GM18505 (cell line): Measurements from ENCODE around the gene WDR73.
A peak's percentile ranks its signal among the peaks of the same experiment; 100 is the strongest.
"Not testable (repeated sequence)": the region's sequence is repeated elsewhere in the genome, so short reads cannot be mapped to it uniquely, and the experiment has no call there.

Source experiments
- ATAC-seq: cut with Tn5 transposase; IDR thresholded peaks from one replicate; pipeline ENCODE4 v1.9.1; 2021; ENCODE audit not compliant: unreplicated experiment
- POLR2A ChIP-seq: IDR thresholded peaks from 4 replicates; pipeline ENCODE4 v1.6.1; 2011; ENCODE audit warnings: borderline replicate concordance; ENCODE audit not compliant: insufficient read depth, insufficient read length; ENCODE audit errors: extremely low read depth

The WDR73 gene

DNA sequence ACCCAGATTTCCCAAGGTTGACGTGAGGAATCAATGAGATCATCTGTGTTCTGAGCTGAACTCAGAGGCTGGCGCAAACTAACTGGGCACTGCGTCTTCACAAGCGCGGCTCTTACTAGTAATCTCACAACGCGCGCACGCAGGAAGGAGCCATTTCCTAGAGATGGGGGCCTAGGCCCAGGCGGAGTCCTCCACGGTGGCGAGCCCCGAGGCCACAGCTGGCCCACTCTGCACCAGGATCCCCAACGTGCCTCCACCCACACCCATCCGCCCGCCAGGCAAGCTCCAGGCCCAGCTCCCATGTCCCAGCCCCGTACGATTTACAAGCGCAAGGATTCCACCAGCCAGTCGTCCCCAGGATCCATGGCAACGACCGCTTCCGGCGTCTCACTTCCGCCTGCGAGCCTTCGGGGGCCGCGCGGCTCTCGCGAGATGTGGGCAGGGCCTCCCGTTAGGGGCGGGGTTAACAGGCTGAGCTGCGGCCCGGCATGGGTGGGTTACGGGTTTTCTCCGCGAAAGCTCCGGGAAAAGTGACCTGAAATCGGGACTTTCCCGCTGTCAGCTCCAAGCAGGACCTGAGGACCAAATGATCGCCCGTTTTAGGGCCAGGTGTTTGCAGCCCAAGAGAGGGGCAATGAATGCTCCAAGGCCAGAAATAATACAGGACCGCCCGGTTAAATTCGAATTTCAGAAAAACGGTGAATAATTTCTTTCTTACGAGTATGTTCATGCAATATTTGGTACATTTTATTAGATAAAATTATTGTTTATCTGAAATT, at the start of gene WDR73:
WDR73 (minus strand) TSS at position 374 of the 779 bp plus-strand sequence; CDS start at position 365, 9 bp downstream.
- peak; percentile 75 for TF ChIP-seq POLR2A
- ATAC-seq, result peak; percentile 76

DNA sequence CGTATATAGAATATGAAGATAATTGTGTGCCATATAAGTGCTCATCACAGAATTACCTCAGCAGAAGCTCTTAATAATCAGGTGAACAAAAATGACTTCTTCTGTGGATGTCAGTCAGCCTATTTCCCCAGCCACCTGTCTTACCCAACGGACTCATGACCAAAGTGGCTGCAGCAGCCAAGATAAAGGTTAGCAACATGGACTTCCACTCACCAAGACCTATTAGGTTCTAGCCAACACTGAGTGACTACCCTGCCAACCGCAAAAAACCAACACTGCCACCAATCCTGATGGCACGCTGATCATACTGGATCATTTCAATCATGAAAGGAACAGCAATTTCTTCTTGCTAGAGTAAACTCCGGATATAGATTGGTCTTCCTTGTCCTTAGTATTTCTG, 49.7 kb upstream of the WDR73 start:
- TF ChIP-seq POLR2A, result no peak

DNA sequence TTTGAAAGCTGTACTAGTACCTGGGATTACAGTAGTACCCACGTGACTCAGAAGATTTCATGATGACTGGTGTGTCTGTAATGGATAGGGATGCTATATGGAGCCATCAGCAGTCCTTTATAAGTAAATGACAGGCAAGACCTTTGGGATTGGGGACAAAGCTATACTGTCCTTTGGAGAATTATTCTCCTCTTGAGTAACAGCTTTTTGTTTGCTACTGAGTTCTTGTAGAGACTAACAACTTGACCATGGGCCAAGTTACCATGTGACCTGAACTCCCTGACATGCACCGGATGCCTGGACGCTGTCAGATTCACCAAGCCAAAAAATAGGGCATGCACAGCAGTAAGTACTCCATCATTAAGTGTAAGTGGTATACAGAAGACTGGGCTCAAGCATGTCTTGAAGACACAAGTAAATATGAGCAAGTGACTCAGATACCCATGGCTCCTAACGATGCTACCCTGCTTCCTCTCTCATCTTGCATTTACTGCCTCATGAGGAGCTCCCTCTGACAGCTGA, 48.9 kb upstream of the WDR73 start:
- ATAC-seq, result no peak
- TF ChIP-seq POLR2A, result no peak

More for the DNA sequence above, 49.7 kb upstream of the WDR73 start:
- ATAC-seq, result no peak

DNA sequence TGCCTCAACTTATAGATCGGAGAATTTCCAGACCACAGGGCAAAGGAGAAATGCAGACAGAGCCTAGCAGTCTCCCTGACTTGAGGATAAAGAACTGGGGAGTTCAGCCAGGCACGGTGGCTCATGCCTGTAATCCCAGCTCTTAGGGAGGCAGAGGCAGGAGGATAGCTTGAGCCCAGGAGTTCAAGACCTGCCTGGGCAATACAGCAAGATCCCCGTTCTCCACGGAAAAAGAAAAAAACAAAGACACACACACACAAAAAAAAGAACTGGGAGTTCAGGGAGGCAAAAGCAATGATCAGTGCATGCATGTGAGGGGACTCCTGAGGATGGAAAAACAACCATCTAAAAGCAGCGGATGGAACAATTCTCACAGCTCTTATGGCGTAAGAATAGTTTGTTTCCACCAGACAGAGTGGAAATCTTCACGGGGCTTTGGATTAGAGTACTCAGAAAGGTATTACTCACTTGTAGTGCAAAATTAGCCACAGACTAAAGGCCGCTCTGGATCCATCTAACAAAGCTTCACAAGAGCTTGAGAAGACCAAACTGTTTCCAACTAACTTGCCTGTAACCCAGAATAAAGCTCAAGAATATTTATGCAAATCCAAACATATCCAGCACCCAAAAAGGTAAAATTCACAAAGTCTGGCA, 45.6 kb upstream of the WDR73 start:
- ATAC-seq, result no peak
- no peak for TF ChIP-seq POLR2A

DNA sequence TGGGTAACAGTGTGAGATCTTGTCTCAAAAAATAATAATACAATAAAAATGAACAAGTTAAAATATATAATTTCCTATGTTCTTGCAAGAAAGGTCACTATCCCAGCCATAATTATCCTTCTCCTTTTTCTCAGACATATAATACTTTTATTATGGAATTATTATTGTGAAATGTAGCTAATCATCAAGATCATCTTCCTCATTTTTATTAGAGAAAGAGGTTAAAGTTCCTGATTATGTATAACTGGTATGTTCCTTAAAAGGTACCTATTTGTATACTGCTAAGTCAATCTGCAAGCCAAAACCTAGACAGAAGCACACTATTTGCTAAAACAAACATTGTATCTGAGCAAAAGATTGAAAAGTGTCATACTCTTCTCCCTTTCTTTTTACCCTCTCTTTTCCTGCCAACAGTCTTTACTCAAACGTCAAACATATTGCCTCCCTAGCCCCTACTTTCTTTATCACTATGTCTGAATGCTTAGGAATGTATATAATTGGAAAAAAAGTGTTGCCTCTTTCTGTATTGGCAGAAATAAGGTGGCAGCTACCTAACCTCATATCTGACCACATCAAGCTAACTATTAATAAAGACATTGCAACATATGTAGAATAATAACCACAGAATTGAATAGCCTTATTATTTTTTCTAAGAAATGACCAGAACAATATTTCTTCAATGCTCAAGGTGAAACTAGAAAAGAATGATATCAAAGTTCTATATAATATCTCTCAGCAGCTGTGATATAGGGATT, 43.3 kb upstream of the WDR73 start:
- no peak for ATAC-seq
- TF ChIP-seq POLR2A, result no peak

DNA sequence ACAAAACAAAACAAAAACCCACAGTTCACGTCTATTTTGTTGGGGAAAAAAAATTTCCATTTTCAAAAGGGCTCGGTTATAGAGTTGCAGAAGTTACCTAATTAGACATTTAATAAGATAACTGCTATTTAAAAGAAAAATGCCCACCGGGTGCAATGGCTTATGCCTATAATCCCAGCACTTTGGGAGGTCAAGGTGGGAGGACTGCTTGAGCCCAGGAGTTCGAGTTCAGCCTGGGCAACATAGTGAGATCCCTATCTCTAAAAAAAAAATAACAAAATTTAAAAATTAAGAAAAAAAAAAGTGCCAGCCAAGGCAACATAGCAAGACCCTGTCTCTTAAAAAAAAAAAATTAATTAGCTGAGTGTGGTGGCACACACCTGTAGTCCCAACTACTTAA, 42.7 kb upstream of the WDR73 start:
- TF ChIP-seq POLR2A, result no peak
- no peak for ATAC-seq

DNA sequence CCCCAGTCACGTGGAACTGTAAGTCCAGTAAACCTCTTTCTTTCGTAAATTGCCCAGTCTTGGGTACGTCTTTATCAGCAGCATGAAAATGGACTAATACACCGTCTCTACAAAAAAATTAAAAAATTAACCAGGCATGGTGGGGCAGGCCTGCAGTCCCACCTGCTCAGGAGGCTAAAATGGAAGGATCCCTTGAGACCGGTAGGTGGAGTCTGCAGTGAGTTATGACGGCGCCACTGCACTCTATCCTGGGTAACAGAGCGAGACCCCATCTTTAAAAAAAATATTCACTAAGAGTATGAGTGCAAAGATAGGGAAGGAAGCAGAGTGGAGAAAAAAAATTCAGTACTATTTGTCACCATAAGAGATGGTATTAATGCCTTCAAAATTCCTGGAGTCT, 36.3 kb upstream of the WDR73 start:
- TF ChIP-seq POLR2A, result no peak
- no peak for ATAC-seq

DNA sequence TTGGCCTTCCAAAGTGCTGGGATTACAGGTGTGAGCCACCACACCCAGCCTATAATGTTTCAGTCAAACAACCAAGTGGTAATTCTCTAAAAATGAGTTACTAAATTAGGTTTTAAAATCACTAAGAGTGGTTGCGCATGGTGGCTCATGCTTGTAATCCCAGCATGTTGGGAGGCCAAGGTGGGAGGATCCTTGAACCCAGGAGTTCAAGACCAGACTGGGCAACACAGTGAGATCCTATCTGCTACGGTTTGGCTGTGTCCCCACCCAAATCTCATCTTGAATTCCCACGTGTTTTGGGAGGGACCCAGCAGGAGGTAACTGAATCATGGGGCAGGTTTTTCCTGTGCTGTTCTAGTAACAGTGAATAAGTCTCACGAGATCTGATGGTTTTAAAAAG, 35.8 kb upstream of the WDR73 start:
- no peak for ATAC-seq

DNA sequence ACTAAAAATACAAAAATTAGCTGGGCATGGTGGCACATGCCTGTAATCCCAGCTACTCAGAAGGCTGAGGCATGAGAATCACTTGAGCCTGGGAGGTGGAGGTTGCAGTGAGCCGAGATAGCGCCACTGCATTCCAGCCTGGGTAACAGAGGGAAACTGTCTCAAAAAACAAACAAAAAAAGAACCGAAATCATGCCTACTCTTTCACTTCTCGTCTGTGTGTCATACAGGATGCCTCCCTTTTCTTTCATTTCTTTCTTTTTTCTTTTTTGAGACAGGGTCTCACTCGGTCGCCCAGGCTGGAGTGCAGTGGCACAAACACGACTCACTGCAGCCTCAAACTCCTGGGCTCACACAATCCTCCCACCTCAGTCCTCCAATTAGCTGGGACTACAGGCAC, 32.4 kb upstream of the WDR73 start:
- not testable (repeated sequence) for ATAC-seq

More for the DNA sequence above, 35.8 kb upstream of the WDR73 start:
- TF ChIP-seq POLR2A, result no peak

DNA sequence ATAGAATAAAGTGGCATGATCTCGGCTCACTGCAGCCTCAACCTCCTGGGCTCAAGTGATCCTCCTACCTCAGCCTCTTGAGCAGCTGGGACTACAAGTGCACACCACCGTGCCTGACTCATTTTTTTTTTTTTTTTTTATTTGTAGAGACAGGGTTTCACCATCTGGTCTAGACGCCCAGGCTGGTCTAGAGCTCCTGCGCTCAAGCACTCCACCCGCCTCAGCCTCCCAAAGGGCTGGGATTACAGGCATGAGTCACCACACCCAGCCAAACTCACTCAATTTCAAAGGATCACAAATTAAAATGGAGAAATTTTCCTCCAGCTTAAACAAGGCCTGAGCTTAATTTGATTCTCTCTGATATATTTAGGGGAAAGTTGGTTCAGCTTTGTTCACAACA, 31.2 kb upstream of the WDR73 start:
- no peak for ATAC-seq

DNA sequence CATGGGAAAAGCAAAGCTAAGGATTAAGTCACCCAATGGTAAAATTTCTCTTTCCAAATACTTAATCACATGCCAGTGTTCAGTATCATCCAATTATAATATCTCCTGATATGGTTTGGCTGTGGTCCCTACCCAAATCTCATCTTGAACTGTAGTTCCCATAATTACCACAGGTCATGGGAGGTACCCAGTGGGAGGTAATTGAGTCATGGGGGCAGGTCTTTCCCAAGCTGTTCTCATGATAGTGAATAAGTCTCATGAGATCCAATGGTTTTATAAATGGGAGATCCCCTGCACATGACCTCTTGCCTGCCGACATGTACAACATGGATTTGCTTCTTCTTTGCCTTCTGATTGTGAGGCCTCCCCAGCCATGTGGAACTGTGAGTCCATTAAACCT, 30.0 kb upstream of the WDR73 start:
- no peak for ATAC-seq
- no peak for TF ChIP-seq POLR2A

More for the DNA sequence above, 31.2 kb upstream of the WDR73 start:
- no peak for TF ChIP-seq POLR2A

DNA sequence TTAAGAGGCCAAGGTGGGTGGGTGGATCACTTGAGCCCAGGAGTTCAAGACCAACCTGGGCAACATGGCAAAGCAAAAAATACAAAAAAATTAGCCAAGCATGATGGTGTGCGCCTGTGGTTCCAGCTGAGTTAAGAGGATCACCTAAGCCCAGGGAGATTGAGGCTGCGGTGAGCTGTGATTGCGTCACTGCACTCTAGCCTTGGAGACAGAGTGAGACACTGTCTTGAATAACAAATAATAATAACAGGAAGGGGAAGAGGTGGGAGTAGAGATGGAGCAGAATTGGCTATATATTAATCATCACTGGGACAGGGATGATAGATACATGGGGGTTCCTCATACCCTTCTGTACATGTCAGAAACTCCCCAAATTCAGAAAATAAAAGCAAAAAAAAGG, 27.7 kb upstream of the WDR73 start:
- no peak for ATAC-seq
- TF ChIP-seq POLR2A, result no peak

DNA sequence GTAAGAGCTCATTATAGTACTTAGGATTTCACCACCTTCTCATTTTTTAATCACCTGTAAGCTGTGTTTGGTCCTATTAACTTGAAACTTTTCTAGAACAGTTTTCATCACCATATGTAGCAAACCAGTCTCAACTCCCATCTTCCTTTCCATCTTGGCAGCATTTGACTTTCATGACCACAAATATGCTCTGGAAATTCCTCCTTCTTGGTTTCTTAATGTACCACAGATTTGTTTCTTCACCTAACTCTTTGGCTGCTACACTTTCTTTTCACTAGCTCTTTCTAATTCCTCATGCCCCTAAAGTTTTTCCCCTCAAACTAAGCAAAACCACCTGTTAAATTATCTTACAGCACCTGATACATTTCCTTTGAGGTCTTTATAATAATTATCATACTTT, 17.1 kb upstream of the WDR73 start:
- ATAC-seq, result no peak
- no peak for TF ChIP-seq POLR2A
